Muscle layer of duodenum (tissue), 2 donors: Measurements from ENCODE around the gene WASF2.
A peak's percentile ranks its signal among the peaks of the same experiment; 100 is the strongest.
"Not testable (repeated sequence)": the region's sequence is repeated elsewhere in the genome, so short reads cannot be mapped to it uniquely, and the experiment has no call there.

Experiments used
- H3K27ac ChIP-seq: one replicate; pipeline ENCODE4 v1.7.0; 2013; ENCODE audit warnings: mild to moderate bottlenecking, low read length
- H3K27me3 ChIP-seq: one replicate; pipeline ENCODE4 v1.7.0; 2013; ENCODE audit warnings: low read depth, mild to moderate bottlenecking, control low read depth, low read length
- H3K36me3 ChIP-seq, 2 donors: one replicate each; pipeline ENCODE4 v1.7.0; 2013; ENCODE audit warnings: low read length in 2 of 2, control low read depth in 1 of 2, mild to moderate bottlenecking in 1 of 2; ENCODE audit not compliant: insufficient read depth in 2 of 2, control insufficient read depth in 1 of 2
- H3K4me1 ChIP-seq, 2 donors: one replicate each; pipeline ENCODE4 v1.7.0; 2013; ENCODE audit warnings: low read length in 2 of 2, mild to moderate bottlenecking in 2 of 2, control low read depth in 1 of 2, moderate library complexity in 1 of 2; ENCODE audit not compliant: insufficient read depth in 2 of 2, control insufficient read depth in 1 of 2
- H3K4me3 ChIP-seq, 2 donors: one replicate each; pipeline ENCODE4 v1.7.0; 2013; ENCODE audit warnings: low read length in 2 of 2, low read depth in 1 of 2, mild to moderate bottlenecking in 1 of 2
- H3K9me3 ChIP-seq, 2 donors: one replicate each; pipeline ENCODE4 v1.7.0; 2013; ENCODE audit warnings: low read length in 2 of 2, control low read depth in 1 of 2, mild to moderate bottlenecking in 1 of 2; ENCODE audit not compliant: control insufficient read depth in 1 of 2
- donor health status: healthy.

Gene WASF2

GRCh38 chr1:27489973-27490741, at the start of gene WASF2:
Gene WASF2 (minus strand): TSS chr1:27490167. CDS start chr1:27428890, 61,277 bp downstream.
- peaks cover 24 to 41% of the 10 kb centered on the region in 2 donors for H3K4me1 ChIP-seq
- H3K36me3 ChIP-seq, result no peaks in the 10 kb centered on the region
- H3K27me3 ChIP-seq, result no peaks in the 10 kb centered on the region
- H3K4me3 ChIP-seq, result peak within 1 kb of the TSS; percentile 96 to 97
- no peaks in the 10 kb centered on the region for H3K9me3 ChIP-seq
- peak within 1 kb of the TSS; percentile 98 for H3K27ac ChIP-seq

- Histone ChIP-seq H3K36me3 (peaks cover 3 to 8% of the 10 kb centered on the region in 2 donors), H3K9me3 (no peaks in the 10 kb centered on the region), H3K4me1 (peaks cover 21 to 67% of the 10 kb centered on the region in 2 donors), H3K4me3 (no peak overlapping the region), H3K27ac (peak overlapping the region; percentile 39), H3K27me3 (no peaks in the 10 kb centered on the region)
Observed at GRCh38 chr1:27538793-27539192, 48.8 kb upstream of the WASF2 start.

GRCh38 chr1:27538305-27538676, 48.3 kb upstream of the WASF2 start:
- not testable (repeated sequence) for H3K4me3 ChIP-seq, H3K27me3 ChIP-seq, H3K9me3 ChIP-seq
- Histone ChIP-seq H3K27ac (peak overlapping the region; percentile 39), H3K36me3 (peaks cover 3 to 12% of the 10 kb centered on the region in 2 donors), H3K4me1 (peaks cover 21 to 63% of the 10 kb centered on the region in 2 donors)

- peaks cover 0 to 10% of the 10 kb centered on the region in 2 donors for H3K36me3 ChIP-seq
- peaks cover 16 to 49% of the 10 kb centered on the region in 2 donors for H3K4me1 ChIP-seq
- no peaks in the 10 kb centered on the region for H3K27me3 ChIP-seq
- no peaks in the 10 kb centered on the region for H3K9me3 ChIP-seq
- H3K4me3 ChIP-seq, result no peak overlapping the region
- peak overlapping the region; percentile 52 for H3K27ac ChIP-seq
Observed at GRCh38 chr1:27536767-27537166, 46.8 kb upstream of the WASF2 start.

GRCh38 chr1:27536010-27536757, 46.2 kb upstream of the WASF2 start:
- H3K27me3 ChIP-seq, result no peaks in the 10 kb centered on the region
- peaks cover 0 to 10% of the 10 kb centered on the region in 2 donors for H3K36me3 ChIP-seq
- H3K4me1 ChIP-seq, result peaks cover 16 to 48% of the 10 kb centered on the region in 2 donors
- H3K4me3 ChIP-seq, result no peak overlapping the region
- no peaks in the 10 kb centered on the region for H3K9me3 ChIP-seq
- H3K27ac ChIP-seq, result no peak overlapping the region

- Histone ChIP-seq H3K4me3 (no peak overlapping the region), H3K9me3 (no peaks in the 10 kb centered on the region), H3K36me3 (peaks cover 0 to 10% of the 10 kb centered on the region in 2 donors), H3K4me1 (peaks cover 16 to 43% of the 10 kb centered on the region in 2 donors), H3K27me3 (no peaks in the 10 kb centered on the region), H3K27ac (no peak overlapping the region)
Observed at GRCh38 chr1:27535386-27535785, 45.4 kb upstream of the WASF2 start.

GRCh38 chr1:27531959-27532685, 42.2 kb upstream of the WASF2 start:
- Histone ChIP-seq H3K27me3 (no peaks in the 10 kb centered on the region), H3K4me3 (no peak overlapping the region), H3K9me3 (no peaks in the 10 kb centered on the region), H3K27ac (no peak overlapping the region), H3K4me1 (peaks cover 34 to 46% of the 10 kb centered on the region in 2 donors), H3K36me3 (peaks cover 0 to 10% of the 10 kb centered on the region in 2 donors)

GRCh38 chr1:27530192-27530591, 40.2 kb upstream of the WASF2 start:
- Histone ChIP-seq H3K4me3 (no peak overlapping the region), H3K27ac (no peak overlapping the region), H3K27me3 (no peaks in the 10 kb centered on the region), H3K9me3 (no peaks in the 10 kb centered on the region), H3K36me3 (peaks cover 0 to 10% of the 10 kb centered on the region in 2 donors), H3K4me1 (peaks cover 30 to 46% of the 10 kb centered on the region in 2 donors)

GRCh38 chr1:27529704-27530018, 39.7 kb upstream of the WASF2 start:
- Histone ChIP-seq H3K27me3 (no peaks in the 10 kb centered on the region), H3K27ac (peak overlapping the region; percentile 75), H3K4me3 (no peak overlapping the region), H3K36me3 (peaks cover 0 to 10% of the 10 kb centered on the region in 2 donors), H3K4me1 (peaks cover 33 to 52% of the 10 kb centered on the region in 2 donors), H3K9me3 (no peaks in the 10 kb centered on the region)

GRCh38 chr1:27528818-27529703, 39.1 kb upstream of the WASF2 start:
- H3K4me1 ChIP-seq, result peaks cover 34 to 58% of the 10 kb centered on the region in 2 donors
- H3K9me3 ChIP-seq, result no peaks in the 10 kb centered on the region
- H3K27me3 ChIP-seq, result no peaks in the 10 kb centered on the region
- H3K36me3 ChIP-seq, result peaks cover 0 to 10% of the 10 kb centered on the region in 2 donors
- H3K27ac ChIP-seq, result peak overlapping the region; percentile 75
- peak overlapping the region; percentile 67 to 75 for H3K4me3 ChIP-seq
